HFF-Myc (cell line): Measurements from ENCODE around the gene AKAP6.

ENCODE experiments used
- DNase-seq: peaks from one replicate; pipeline ENCODE4 v3.0.0-alpha.2; 2011; ENCODE audit warnings: low read depth; ENCODE audit errors: extremely low read depth
- H3K4me3 ChIP-seq: replicated peaks from 2 replicates; pipeline ENCODE4 v1.5.1; 2011; ENCODE audit warnings: low read depth, mild to moderate bottlenecking, control low read depth, low read length
- TF ChIP-seq, protein P1 (sequence below): IDR thresholded peaks from 2 replicates; pipeline ENCODE4 v1.5.1; 2012; ENCODE audit warnings: mild to moderate bottlenecking, low read depth, low read length, control low read depth; ENCODE audit errors: missing control alignments

AKAP6 gene

DNA sequence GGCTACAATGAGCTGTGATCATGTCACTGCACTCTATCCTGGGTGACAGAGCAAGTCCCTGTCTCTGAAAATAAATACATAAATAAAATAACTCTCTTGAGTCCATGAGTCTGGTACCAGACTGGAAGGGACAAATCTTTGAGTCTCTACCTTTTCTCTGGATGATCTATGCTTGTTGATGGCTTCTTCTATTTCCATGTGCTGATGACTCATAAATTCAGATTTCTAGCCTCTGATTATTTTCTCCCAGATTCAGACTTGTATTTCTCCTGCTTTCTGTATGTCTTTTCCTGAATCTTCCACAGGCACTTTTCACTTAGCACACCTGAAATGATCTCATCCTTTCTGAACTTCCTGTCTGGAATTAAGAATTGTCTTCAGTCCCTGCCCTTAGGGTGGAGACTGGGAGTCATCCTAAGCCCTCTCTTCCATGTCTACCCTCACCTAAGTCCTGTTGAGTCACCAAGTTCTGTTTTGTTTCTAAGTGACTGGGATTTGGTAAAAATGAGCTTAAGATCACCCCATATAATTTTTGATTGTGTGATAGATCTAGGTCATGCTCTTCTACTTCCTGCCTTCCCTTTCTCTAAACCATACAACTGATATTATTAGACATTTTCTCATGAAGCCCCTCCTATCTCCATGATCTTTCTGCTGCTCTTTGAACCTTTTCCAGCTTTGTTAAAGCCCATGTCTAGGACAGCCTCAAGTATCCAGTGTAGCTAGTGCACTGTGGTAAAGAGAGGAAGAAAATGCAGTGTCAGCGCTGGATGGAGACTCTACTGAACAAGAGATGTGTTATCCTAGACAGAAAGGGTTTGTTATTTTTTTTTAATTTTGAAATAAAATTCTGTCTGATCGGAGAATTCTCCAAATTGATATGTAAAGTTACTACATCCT, 13.1 kb downstream of the AKAP6 start:
- TF ChIP-seq, protein P1, sequence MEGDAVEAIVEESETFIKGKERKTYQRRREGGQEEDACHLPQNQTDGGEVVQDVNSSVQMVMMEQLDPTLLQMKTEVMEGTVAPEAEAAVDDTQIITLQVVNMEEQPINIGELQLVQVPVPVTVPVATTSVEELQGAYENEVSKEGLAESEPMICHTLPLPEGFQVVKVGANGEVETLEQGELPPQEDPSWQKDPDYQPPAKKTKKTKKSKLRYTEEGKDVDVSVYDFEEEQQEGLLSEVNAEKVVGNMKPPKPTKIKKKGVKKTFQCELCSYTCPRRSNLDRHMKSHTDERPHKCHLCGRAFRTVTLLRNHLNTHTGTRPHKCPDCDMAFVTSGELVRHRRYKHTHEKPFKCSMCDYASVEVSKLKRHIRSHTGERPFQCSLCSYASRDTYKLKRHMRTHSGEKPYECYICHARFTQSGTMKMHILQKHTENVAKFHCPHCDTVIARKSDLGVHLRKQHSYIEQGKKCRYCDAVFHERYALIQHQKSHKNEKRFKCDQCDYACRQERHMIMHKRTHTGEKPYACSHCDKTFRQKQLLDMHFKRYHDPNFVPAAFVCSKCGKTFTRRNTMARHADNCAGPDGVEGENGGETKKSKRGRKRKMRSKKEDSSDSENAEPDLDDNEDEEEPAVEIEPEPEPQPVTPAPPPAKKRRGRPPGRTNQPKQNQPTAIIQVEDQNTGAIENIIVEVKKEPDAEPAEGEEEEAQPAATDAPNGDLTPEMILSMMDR = no peak
- DNase-seq = no peak
- H3K4me3 ChIP-seq = no peak overlapping the region

DNA sequence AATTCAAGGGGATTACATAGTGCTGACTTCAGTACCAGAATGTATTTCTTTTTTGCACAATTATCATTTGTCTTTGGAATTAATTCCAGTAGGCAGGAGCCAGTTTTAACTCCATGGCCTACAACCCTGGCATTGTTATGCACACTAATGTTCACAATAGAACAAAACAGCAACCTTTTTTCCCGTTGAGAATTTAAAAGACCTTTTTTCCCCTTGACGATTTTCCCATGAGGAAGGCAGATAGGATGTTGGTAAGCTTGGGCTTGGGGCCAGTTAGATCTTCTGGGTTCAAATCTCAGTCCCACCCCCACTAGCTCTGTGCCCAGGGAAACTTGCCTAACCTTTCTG, 13.7 kb downstream of the AKAP6 start:
- TF ChIP-seq, protein P1 = no peak
- no peak for DNase-seq
- no peak overlapping the region for H3K4me3 ChIP-seq

DNA sequence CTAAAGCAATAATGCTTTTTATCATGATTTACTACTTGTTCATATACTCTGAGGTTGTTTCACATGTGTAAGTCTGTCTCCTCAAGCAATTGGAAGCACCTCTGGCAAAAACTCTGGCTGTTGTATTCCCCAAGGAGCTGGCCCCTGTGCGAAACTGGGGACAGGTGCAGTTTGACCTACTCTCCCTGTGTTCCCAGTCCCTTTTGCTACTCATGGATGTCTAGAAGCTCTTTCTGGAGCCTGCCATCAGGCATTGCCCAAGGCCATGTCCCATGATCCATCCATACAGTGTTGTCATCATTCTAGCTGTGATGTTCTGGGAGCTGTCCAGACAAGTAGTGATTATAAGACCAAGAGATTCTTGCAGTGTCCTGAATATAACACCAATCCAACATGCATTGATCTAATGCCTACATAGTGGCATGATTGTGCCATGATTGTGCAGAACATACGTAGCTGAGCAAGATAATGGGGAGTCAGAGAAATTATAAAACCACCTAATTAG, 14.9 kb downstream of the AKAP6 start:
- DNase-seq = no peak
- H3K4me3 ChIP-seq = no peak overlapping the region
- TF ChIP-seq, protein P1 = no peak

DNA sequence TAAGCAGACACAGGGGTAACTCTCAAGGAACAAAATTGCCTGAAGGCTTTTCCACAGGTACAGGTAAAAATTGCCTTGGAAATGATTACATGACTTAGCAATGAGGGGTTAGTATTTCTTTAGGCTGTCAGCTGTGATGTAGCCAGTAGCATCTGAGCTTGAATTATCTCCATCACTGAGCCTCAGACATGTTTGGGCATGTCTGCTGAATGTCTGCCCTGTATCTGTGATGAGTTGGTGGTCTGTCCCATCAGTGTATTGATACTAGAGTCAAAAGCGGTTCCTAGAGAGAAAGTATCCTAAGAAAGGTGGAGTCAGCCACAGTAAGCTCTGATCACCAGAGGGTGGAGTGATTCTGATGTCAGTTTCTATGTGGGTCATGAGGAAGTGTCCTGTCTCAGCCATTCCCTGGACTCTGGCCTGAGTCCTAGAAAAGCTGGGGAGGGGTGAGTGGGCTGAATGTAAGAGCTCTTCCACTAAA, 16.3 kb downstream of the AKAP6 start:
- TF ChIP-seq, protein P1 = no peak
- no peak for DNase-seq
- H3K4me3 ChIP-seq = no peak overlapping the region

DNA sequence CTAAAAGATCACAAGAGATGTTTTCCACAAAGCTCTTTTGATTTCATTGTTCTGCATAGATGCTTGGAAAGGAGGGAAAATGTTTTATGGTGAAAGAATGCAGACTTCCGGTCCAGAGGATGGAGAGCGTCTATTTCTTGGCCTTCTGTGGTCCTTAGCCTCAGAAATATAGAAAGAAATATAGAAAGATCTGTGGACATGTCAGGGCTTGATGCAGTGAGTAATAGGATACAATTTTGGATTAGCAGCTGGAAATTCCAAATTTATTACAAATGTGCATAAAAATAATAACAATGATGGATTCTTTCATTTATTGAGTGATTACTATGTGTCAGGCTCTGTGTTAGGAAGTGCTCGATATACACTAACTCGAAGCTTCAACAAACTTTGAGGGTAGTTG, 20.2 kb downstream of the AKAP6 start:
- TF ChIP-seq, protein P1 = no peak
- H3K4me3 ChIP-seq = no peak overlapping the region
- no peak for DNase-seq

DNA sequence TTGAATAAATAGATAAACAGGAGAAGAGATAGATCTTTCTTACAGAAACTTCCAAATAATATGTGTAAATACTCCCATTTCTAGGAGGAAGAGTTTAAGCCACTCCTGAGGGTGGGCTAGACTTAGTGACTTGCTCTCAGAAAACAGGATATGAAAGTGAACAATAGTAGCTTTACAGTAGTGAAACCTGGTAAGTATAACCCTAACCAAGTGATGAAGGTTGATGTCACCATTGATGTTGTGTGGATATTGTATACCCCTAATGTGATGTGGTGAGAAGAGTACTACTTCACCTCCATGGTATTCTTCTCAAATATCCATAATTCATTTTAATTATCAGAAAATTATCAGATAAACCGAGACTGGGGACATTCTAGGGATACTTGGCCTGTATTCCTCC, 20.9 kb downstream of the AKAP6 start:
- no peak overlapping the region for H3K4me3 ChIP-seq
- no peak for DNase-seq
- TF ChIP-seq, protein P1 = no peak

DNA sequence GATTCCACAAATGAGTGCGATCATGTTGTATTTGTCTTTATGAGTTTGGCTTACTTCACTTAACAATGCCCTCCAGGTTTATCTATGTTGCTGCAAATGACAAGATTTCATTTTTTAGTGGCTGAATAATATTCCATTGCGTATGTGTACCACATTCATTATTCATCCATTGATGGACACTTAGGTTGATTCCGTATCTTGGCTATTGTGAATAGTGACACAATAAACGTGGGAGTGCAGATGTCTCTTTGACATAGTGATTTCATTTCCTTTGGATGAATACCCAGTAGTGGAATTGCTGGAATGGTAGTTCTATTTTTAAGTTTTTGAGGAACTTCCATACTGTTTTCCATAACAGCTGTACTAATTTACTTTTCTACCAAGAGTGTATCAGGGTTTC, 23.5 kb downstream of the AKAP6 start:
- DNase-seq = no peak
- no peak overlapping the region for H3K4me3 ChIP-seq
- TF ChIP-seq, protein P1 = no peak
